Choroid plexus epithelial cell (primary cell): Measurements from ENCODE around the gene TMEM169.
"Not testable (repeated sequence)": the region's sequence is repeated elsewhere in the genome, so short reads cannot be mapped to it uniquely, and the experiment has no call there.

Experiments used
- DNase-seq: peaks from one replicate; pipeline ENCODE4 v3.0.0-alpha.2; 2010; ENCODE audit warnings: low read depth
- H3K4me3 ChIP-seq: 2 replicates; pipeline ENCODE4 v1.5.1; 2011; ENCODE audit warnings: low read depth, mild to moderate bottlenecking, control low read depth, low read length, moderate library complexity
- TF ChIP-seq, protein P1 (sequence below): conservative IDR thresholded peaks from 2 replicates; pipeline ENCODE4 v1.5.1; 2011; ENCODE audit warnings: low read depth, mild to moderate bottlenecking, control low read depth, inconsistent platforms, low read length, moderate library complexity

TMEM169 gene

GRCh38 chr2:216133397-216133796 is 51.7 kb downstream of the TMEM169 start:
- no peak overlapping the region for H3K4me3 ChIP-seq
- DNase-seq, result peak; percentile 70
- TF ChIP-seq, protein P1, sequence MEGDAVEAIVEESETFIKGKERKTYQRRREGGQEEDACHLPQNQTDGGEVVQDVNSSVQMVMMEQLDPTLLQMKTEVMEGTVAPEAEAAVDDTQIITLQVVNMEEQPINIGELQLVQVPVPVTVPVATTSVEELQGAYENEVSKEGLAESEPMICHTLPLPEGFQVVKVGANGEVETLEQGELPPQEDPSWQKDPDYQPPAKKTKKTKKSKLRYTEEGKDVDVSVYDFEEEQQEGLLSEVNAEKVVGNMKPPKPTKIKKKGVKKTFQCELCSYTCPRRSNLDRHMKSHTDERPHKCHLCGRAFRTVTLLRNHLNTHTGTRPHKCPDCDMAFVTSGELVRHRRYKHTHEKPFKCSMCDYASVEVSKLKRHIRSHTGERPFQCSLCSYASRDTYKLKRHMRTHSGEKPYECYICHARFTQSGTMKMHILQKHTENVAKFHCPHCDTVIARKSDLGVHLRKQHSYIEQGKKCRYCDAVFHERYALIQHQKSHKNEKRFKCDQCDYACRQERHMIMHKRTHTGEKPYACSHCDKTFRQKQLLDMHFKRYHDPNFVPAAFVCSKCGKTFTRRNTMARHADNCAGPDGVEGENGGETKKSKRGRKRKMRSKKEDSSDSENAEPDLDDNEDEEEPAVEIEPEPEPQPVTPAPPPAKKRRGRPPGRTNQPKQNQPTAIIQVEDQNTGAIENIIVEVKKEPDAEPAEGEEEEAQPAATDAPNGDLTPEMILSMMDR, result no peak

- DNase-seq, result no peak
- H3K4me3 ChIP-seq, result no peak overlapping the region
- TF ChIP-seq, protein P1, result no peak
These were observed 53.3 kb downstream of the TMEM169 start for GRCh38 chr2:216134958-216135541.

DNA sequence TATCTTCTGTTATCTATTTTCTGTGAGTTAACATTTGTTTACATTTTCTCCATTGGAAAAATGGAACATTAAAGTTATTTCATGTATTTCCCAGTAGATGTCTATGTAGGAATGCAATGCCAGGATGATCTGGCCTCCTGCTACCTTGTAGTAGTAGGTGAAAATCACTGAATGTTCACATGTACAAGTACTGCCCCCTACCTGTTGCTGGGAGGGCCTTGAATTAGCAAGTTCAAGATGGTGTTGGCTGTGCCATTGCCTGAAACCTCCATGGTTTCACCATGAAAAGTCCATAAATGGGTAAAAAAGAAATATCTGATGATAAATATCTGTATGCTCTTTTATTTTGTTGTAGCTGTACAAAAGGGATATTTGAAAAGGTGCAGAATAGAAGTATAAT is 58.2 kb downstream of the TMEM169 start:
- H3K4me3 ChIP-seq, result no peak overlapping the region
- peak; percentile 42 for DNase-seq
- TF ChIP-seq, protein P1, result peak; percentile 49

- not testable (repeated sequence) for DNase-seq, H3K4me3 ChIP-seq
These were observed 59.8 kb downstream of the TMEM169 start for GRCh38 chr2:216141516-216141915.

DNA sequence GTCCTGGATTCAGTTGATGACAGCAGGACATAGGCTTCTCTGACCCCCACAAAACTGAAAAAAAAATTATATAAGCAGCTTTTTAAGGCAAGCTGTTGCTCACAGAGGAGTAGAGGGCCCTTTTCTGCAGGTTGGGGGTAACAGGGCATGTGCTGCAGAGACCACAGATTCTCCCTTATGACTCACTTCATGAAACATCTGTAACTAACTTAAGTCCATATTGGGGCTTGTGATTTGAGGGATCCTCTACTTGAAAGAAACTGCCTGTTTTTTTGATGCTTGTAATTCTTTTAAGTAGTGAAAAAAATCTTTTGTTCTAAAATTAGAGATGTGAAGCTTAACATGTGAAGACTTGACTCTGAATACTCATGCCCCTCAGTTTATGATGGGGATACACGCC is 60.8 kb downstream of the TMEM169 start:
- peak; percentile 86 for DNase-seq
- H3K4me3 ChIP-seq, result no peak overlapping the region
- TF ChIP-seq, protein P1, result no peak

DNA sequence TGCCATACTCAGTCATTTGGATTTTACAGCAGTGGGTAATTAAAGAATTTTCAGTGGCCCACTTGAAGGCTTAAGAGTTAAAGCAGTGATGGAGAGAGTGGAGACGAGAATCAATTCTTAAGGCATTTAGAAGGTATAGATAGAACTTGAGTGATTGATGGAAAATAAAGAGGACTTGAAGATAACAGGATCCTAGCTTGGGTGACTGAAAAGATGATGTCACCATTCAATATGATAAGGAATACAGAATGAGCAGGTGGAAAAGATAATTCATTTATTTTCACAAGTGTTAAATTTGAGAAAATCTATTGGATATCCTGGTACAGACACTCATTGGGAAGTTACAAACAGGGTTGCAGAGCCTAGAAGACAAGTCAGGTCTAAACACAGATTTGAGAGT is 62.7 kb downstream of the TMEM169 start:
- no peak for DNase-seq
- TF ChIP-seq, protein P1, result no peak
- H3K4me3 ChIP-seq, result no peak overlapping the region

DNA sequence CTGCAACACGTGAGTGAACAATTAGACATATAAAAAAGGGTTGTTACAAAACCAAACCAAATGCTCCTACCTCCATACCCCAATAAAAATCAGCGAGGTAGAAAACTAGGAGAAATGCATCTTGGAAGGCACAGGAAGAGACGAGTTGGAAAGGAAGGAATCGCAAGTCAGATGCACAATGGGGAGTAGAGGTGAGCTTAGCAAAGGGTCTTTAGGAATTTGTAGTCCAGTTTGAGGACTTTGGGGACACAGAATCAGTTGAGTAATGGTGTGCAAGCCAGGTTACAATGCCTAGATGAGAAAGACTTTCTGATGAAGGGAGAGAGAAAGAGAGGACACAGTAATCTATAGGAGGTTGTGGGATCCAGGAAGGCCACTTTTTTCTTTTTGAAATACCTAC is 63.1 kb downstream of the TMEM169 start:
- TF ChIP-seq, protein P1, result no peak
- H3K4me3 ChIP-seq, result no peak overlapping the region

More for the DNA sequence above, 63.1 kb downstream of the TMEM169 start:
- no peak for DNase-seq
